Neuronal stem cell (in vitro differentiated cells): ENCODE data around the gene RAB24.
"Not testable (repeated sequence)": the region's sequence is repeated elsewhere in the genome, so short reads cannot be mapped to it uniquely, and the experiment has no call there.

Experiments
- DNase-seq: peaks from one replicate; pipeline ENCODE4 v3.0.0-alpha.2; 2013; ENCODE audit warnings: low spot score
- H2AFZ ChIP-seq: one replicate; pipeline ENCODE4 v1.6.1; 2013; ENCODE audit warnings: mild to moderate bottlenecking, low read length, inconsistent platforms
- H2AK5ac ChIP-seq: 2 replicates; pipeline ENCODE4 v1.6.1; 2013; ENCODE audit warnings: low read depth, mild to moderate bottlenecking, inconsistent platforms, low read length, moderate library complexity, mixed read lengths
- H2BK120ac ChIP-seq: 2 replicates; pipeline ENCODE4 v1.6.1; 2013; ENCODE audit warnings: low read depth, mild to moderate bottlenecking, inconsistent platforms, low read length, moderate library complexity, mixed read lengths
- H2BK12ac ChIP-seq: one replicate; pipeline ENCODE4 v1.6.1; 2013; ENCODE audit warnings: low read length, inconsistent platforms
- H2BK15ac ChIP-seq: 2 replicates; pipeline ENCODE4 v1.6.1; 2013; ENCODE audit warnings: mild to moderate bottlenecking, low read length, inconsistent platforms, mixed read lengths
- H2BK5ac ChIP-seq: one replicate; pipeline ENCODE4 v1.6.1; 2013; ENCODE audit warnings: inconsistent platforms, mild to moderate bottlenecking, low read length, moderate library complexity
- H3K14ac ChIP-seq: one replicate; pipeline ENCODE4 v1.6.1; 2013; ENCODE audit warnings: low read length, inconsistent platforms
- H3K18ac ChIP-seq: 2 replicates; pipeline ENCODE4 v1.6.1; 2013; ENCODE audit warnings: low read length, inconsistent platforms
- H3K23ac ChIP-seq: 2 replicates; pipeline ENCODE4 v1.6.1; 2013; ENCODE audit warnings: low read depth, mild to moderate bottlenecking, mixed read lengths, low read length, inconsistent platforms; ENCODE audit not compliant: poor library complexity
- H3K27ac ChIP-seq: replicated peaks from 3 replicates; pipeline ENCODE4 v1.5.1; 2013; ENCODE audit warnings: low read length, inconsistent platforms
- H3K27me3 ChIP-seq, 3 experiments: 2 replicates each; pipeline ENCODE4 v1.6.1; 2013; ENCODE audit warnings: low read length in 3 of 3, mild to moderate bottlenecking in 2 of 3, inconsistent platforms in 1 of 3, low read depth in 1 of 3, mixed read lengths in 1 of 3, moderate library complexity in 1 of 3; ENCODE audit not compliant: control insufficient read depth in 3 of 3, insufficient read depth in 3 of 3
- H3K36me3 ChIP-seq, 2 donors: replicated peaks in 1 of 2; 2 replicates each; pipeline ENCODE4 v1.6.1; 2013; ENCODE audit warnings: low read length in 2 of 2; ENCODE audit not compliant: control insufficient read depth in 2 of 2, insufficient read depth in 2 of 2
- H3K4ac ChIP-seq: 2 replicates; pipeline ENCODE4 v1.6.1; 2013; ENCODE audit warnings: inconsistent platforms, mild to moderate bottlenecking, low read length, moderate library complexity
- H3K4me1 ChIP-seq, 2 donors: 1 replicate in 1 of 2; 2 replicates in 1 of 2; pipeline ENCODE4 v1.6.1; 2013; ENCODE audit warnings: low read length in 2 of 2, low read depth in 1 of 2; ENCODE audit not compliant: control insufficient read depth in 2 of 2, insufficient read depth in 1 of 2
- H3K4me2 ChIP-seq: one replicate; pipeline ENCODE4 v1.6.1; 2013; ENCODE audit warnings: mild to moderate bottlenecking, low read length, inconsistent platforms; ENCODE audit not compliant: insufficient read depth, poor library complexity, severe bottlenecking
- H3K4me3 ChIP-seq, 2 donors: 2 replicates each; pipeline ENCODE4 v1.5.1; 2013; ENCODE audit warnings: low read length in 2 of 2, mild to moderate bottlenecking in 2 of 2, inconsistent platforms in 1 of 2, moderate library complexity in 1 of 2
- H3K79me1 ChIP-seq: one replicate; pipeline ENCODE4 v1.6.1; 2013; ENCODE audit warnings: low read depth, mild to moderate bottlenecking, inconsistent platforms, low read length, moderate library complexity
- H3K9ac ChIP-seq: one replicate; pipeline ENCODE4 v1.6.1; 2013; ENCODE audit warnings: mild to moderate bottlenecking, low read depth, low read length, inconsistent platforms; ENCODE audit not compliant: poor library complexity
- H3K9me3 ChIP-seq, 2 donors: replicated peaks in 1 of 2; 2 replicates each; pipeline versions ENCODE3 to v1.6.1; 2013; ENCODE audit warnings: low read length in 2 of 2, mild to moderate bottlenecking in 2 of 2, inconsistent platforms in 1 of 2, low read depth in 1 of 2, mixed read lengths in 1 of 2, moderate library complexity in 1 of 2; ENCODE audit not compliant: control insufficient read depth in 2 of 2, insufficient read depth in 1 of 2
- H4K8ac ChIP-seq: one replicate; pipeline ENCODE4 v1.6.1; 2013; ENCODE audit warnings: low read depth, mild to moderate bottlenecking, inconsistent platforms, low read length, moderate library complexity
- H4K91ac ChIP-seq: one replicate; pipeline ENCODE4 v1.6.1; 2013; ENCODE audit warnings: low read length, low read depth, mild to moderate bottlenecking, inconsistent platforms; ENCODE audit not compliant: poor library complexity
- WGBS, 2 donors: extraction: QIAGEN DNeasy Blood & Tissue Kit; methylation state at CpG; one replicate each; pipeline ENCODE4 v1.1.7; 2013; ENCODE audit warnings: missing lambda C conversion rate in 2 of 2, mixed read lengths in 1 of 2; ENCODE audit not compliant: insufficient read length in 2 of 2, insufficient replicate concordance in 1 of 2; ENCODE audit errors: extremely low coverage in 2 of 2; 5-methylcytosine and 5-hydroxymethylcytosine counted together

RAB24 gene

DNA sequence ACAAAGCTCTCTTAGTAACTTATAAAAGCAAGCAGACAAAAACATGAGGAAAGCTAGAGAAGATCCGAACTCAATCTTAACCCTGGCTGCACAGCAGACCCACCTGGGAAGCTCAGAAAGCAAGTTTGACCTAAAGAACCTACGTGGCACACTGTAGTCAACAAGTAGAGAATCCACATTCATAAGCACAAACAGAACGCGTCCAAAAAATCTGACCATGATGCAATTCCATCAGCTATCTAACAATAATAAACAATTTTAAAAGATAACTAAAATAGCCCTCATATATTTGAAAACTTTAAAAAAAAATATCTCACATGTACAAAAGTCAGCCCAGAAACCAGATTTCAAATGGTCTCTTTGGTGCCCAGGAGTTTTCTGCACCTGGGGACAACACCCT is 43.3 kb upstream of the RAB24 start:
- Histone ChIP-seq H3K18ac (no peak overlapping the region), H3K79me1 (peaks cover 11% of the 10 kb centered on the region), H2AK5ac (no peak overlapping the region), H2BK120ac (no peak overlapping the region), H3K4me2 (no peak overlapping the region), H2BK5ac (no peak overlapping the region), H4K91ac (no peak overlapping the region), H3K27me3 (no peaks in the 10 kb centered on the region), H3K36me3 (peaks cover 4 to 53% of the 10 kb centered on the region in 2 donors), H3K27ac (no peak overlapping the region), H3K9ac (no peak overlapping the region), H3K4me3 (no peak overlapping the region), H3K4ac (no peak overlapping the region), H3K23ac (no peak overlapping the region), H2BK15ac (no peak overlapping the region), H2BK12ac (no peak overlapping the region), H4K8ac (no peak overlapping the region), H3K14ac (no peak overlapping the region), H3K9me3 (no peaks in the 10 kb centered on the region), H3K4me1 (peaks cover 6 to 9% of the 10 kb centered on the region in 2 donors), H2AFZ (no peak overlapping the region)
- DNase-seq = no peak
- no CpG with 5 or more reads among the region's 4 CpGs for WGBS, 2 donors

DNA sequence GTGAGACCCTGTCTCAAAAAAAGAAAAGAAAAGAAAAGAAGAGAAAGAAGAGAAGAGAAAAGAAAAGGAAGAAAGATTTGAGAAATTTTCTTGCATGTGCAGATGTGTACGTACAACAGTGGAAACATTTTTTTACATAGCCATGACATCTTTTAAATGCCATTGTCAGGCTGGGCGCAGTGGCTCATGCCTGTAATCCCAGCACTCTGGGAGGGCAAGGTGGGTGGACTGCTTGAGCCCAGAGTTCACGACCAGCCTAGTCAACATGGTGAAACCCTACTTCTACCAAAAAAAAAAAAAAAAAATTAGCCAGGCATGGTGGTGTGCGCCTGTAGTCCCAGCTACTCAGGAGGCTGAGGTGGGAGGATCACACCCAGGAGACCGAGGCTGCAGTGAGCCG is 41.4 kb upstream of the RAB24 start:
- H2BK15ac ChIP-seq = no peak overlapping the region
- H3K23ac ChIP-seq = no peak overlapping the region
- H2AK5ac ChIP-seq = no peak overlapping the region
- no peak overlapping the region for H4K8ac ChIP-seq
- peaks cover 3 to 60% of the 10 kb centered on the region in 2 donors for H3K36me3 ChIP-seq
- no peak overlapping the region for H3K9ac ChIP-seq
- H3K9me3 ChIP-seq = no peaks in the 10 kb centered on the region
- H3K14ac ChIP-seq = no peak overlapping the region
- WGBS, 2 donors = no CpG with 5 or more reads among the region's 6 CpGs
- DNase-seq = no peak
- H2BK5ac ChIP-seq = no peak overlapping the region
- no peak overlapping the region for H3K4me2 ChIP-seq
- H3K4ac ChIP-seq = no peak overlapping the region
- H3K27me3 ChIP-seq = no peaks in the 10 kb centered on the region
- no peak overlapping the region for H3K18ac ChIP-seq
- H2BK12ac ChIP-seq = no peak overlapping the region
- peaks cover 0 to 1% of the 10 kb centered on the region in 2 donors for H3K4me1 ChIP-seq
- no peak overlapping the region for H2AFZ ChIP-seq
- no peak overlapping the region for H2BK120ac ChIP-seq
- H3K4me3 ChIP-seq = no peak overlapping the region
- no peak overlapping the region for H3K27ac ChIP-seq
- H4K91ac ChIP-seq = no peak overlapping the region
- H3K79me1 ChIP-seq = peaks cover 4% of the 10 kb centered on the region

DNA sequence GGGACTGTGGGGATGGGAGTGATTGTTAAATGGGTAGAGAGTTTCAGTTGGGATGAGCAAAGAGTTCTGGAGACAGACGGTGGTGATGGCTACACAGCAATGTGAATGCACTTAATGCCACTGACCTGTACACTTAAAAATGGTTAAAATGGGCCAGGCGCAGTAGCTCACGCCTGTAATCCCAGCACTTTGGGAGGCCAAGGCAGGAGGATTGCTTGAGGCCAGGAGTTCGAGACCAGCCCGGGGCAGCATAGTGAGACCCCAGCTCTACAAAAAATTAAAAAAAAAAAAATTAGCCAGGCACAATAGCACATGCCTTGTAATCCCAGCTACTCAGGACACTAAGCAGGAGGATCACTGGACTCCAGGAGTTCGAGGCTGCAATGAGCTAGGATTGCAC is 40.3 kb upstream of the RAB24 start:
- Histone ChIP-seq H4K91ac (no peak overlapping the region), H3K36me3 (peaks cover 0 to 61% of the 10 kb centered on the region in 2 donors), H2BK5ac (no peak overlapping the region), H3K9ac (no peak overlapping the region), H3K9me3 (no peaks in the 10 kb centered on the region), H2BK120ac (no peak overlapping the region), H2AK5ac (no peak overlapping the region), H3K4me3 (no peak overlapping the region), H2AFZ (no peak overlapping the region), H3K27ac (no peak overlapping the region), H4K8ac (no peak overlapping the region), H3K18ac (no peak overlapping the region), H3K23ac (no peak overlapping the region), H2BK15ac (no peak overlapping the region), H3K4ac (no peak overlapping the region), H3K14ac (no peak overlapping the region), H3K4me2 (no peak overlapping the region), H3K4me1 (no peaks in the 10 kb centered on the region), H3K79me1 (no peaks in the 10 kb centered on the region), H3K27me3 (no peaks in the 10 kb centered on the region), H2BK12ac (no peak overlapping the region)
- no CpG with 5 or more reads among the region's 6 CpGs for WGBS, 2 donors
- DNase-seq = no peak

DNA sequence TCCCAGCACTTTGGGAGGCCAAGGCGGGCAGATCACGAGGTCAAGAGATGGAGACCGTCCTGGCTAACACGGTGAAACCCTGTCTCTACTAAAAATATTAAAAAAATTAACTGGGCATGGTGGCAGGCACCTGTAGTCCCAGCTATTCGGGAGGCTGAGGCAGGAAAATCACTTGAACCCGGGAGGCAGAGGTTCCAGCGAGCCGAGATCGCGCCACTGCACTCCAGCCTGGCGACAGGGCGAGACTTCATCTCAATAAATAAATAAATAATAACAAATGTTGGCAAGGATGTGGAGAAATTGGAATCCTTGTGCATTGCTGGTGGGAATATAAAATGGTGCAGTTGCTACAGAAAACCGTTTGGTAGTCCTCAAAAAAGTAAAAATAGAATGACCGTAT is 39.5 kb upstream of the RAB24 start:
- not testable (repeated sequence) for H2BK12ac ChIP-seq, H4K8ac ChIP-seq, H3K9me3 ChIP-seq, H3K23ac ChIP-seq, H3K27me3 ChIP-seq, H2AK5ac ChIP-seq, H3K9ac ChIP-seq, H2BK120ac ChIP-seq, H3K4ac ChIP-seq, H3K27ac ChIP-seq, H3K14ac ChIP-seq, H3K79me1 ChIP-seq, DNase-seq, H4K91ac ChIP-seq, H3K4me2 ChIP-seq, H2BK5ac ChIP-seq, H2AFZ ChIP-seq, H3K18ac ChIP-seq, H3K4me3 ChIP-seq, H2BK15ac ChIP-seq, H3K4me1 ChIP-seq
- no CpG with 5 or more reads among the region's 14 CpGs for WGBS, 2 donors
- H3K36me3 ChIP-seq = peaks cover 2 to 65% of the 10 kb centered on the region in 2 donors
